Measurements from ENCODE around the gene PSMA7. TPM values are rescaled to one million over a fixed set of nuclear protein-coding genes. Genes with fewer than 3 reads are reported as not detected.

The PSMA7 gene
- total and polyA plus RNA-seq, 2 of the 8 experiments (the other 6 are each of a cell fraction or from before 2014, with no cell fraction given) = 361 to 648 TPM

- Histone ChIP-seq H3K4me1 (replicated peaks in 1 of 4; ENCODE audit: control insufficient read depth in 3 of 4, insufficient read depth in 4 of 4, low read length in 3 of 4) (no peaks in the 10 kb centered on the region), H2BK12ac (ENCODE audit: low read depth, low read length) (no peak overlapping the region), H3K9ac (replicated peaks in 1 of 4; ENCODE audit: extremely low read depth in 1 of 4, low read depth in 3 of 4, low read length in 3 of 4) (no peak overlapping the region), H3K4me3 (ENCODE audit: extremely low read depth in 1 of 4, insufficient read depth in 2 of 4, low read depth in 3 of 4, low read length in 4 of 4) (no peak overlapping the region), H3K79me2 (ENCODE audit: control insufficient read depth in 1 of 2, insufficient read depth in 2 of 2, low read length in 2 of 2) (no peaks in the 10 kb centered on the region), H3K14ac (ENCODE audit: insufficient read length) (no peak overlapping the region), H3K23ac (ENCODE audit: insufficient read length) (no peak overlapping the region), H3K27ac (ENCODE audit: low read depth, low read length) (no peak overlapping the region), H4K91ac (replicated peaks; ENCODE audit: insufficient read length, low read length) (no peak overlapping the region), H3K4ac (replicated peaks; ENCODE audit: insufficient read length, low read depth, low read length) (no peak overlapping the region), H3K4me2 (ENCODE audit: insufficient read depth in 1 of 2, low read depth in 2 of 2, low read length in 2 of 2) (no peak overlapping the region), H3K27me3 (replicated peaks in 1 of 4; ENCODE audit: control insufficient read depth in 3 of 4, extremely low read depth in 1 of 4, insufficient read depth in 3 of 4, low read length in 3 of 4) (no peaks in the 10 kb centered on the region), H2BK120ac (replicated peaks; ENCODE audit: low read depth, low read length) (no peak overlapping the region), H3K23me2 (ENCODE audit: low read depth, low read length) (no peaks in the 10 kb centered on the region), H2AFZ (ENCODE audit: low read length) (no peak overlapping the region), H3K9me3 (ENCODE audit: insufficient read depth in 2 of 2, low read depth in 1 of 2, low read length in 1 of 2) (no peaks in the 10 kb centered on the region), H3K79me1 (ENCODE audit: low read depth, low read length) (no peaks in the 10 kb centered on the region), H4K20me1 (replicated peaks in 1 of 2; ENCODE audit: control insufficient read depth in 1 of 2, insufficient read depth in 2 of 2, low read length in 2 of 2) (peaks cover 4 to 20% of the 10 kb centered on the region in 2 experiments), H3K36me3 (ENCODE audit: control insufficient read depth in 2 of 4, insufficient read depth in 4 of 4, low read length in 3 of 4) (peaks cover 8 to 46% (median 22%) of the 10 kb centered on the region in 4 experiments), H4K5ac (ENCODE audit: insufficient read length, low read depth, low read length) (no peak overlapping the region), H2AK5ac (ENCODE audit: low read depth, low read length) (no peak overlapping the region), H3K18ac (ENCODE audit: extremely low read depth, low read length) (no peak overlapping the region), H4K8ac (ENCODE audit: extremely low read depth, insufficient read depth, low read length) (no peak overlapping the region), H3K56ac (replicated peaks; ENCODE audit: insufficient read length, low read depth, low read length) (no peak overlapping the region), H2BK15ac (ENCODE audit: low read length) (no peak overlapping the region), H2BK5ac (ENCODE audit: low read depth, low read length) (no peak overlapping the region), H2BK20ac (ENCODE audit: low read length) (no peak overlapping the region)
- DNase-seq (ENCODE audit: low read depth in 1 of 2, low spot score in 2 of 2) (no peak), FAIRE-seq (no peak)
- 81% methylated on average over 6 of the region's 6 CpGs; no CpG with 5 or more reads in 1 of the 2 experiments for WGBS, 2 experiments (ENCODE audit: extremely low coverage in 1 of 2, insufficient coverage in 1 of 2, insufficient read length in 1 of 2, insufficient replicate concordance in 2 of 2, low coverage in 1 of 2, low lambda C conversion rate in 2 of 2, missing lambda C conversion rate in 1 of 2)
- ChIA-PET CTCF (ENCODE audit: partially characterized antibody) (interaction anchor here (0.6 to 3.2 kb wide), 4 partner anchors 10 to 37 kb away, joined by 3 to 16 read pairs (median 5); no protein-coding TSS in a partner anchor), POLR2A (ENCODE audit: partially characterized antibody) (interaction anchor here (1.2 to 1.5 kb wide), 2 partner anchors 11 to 44 kb away, joined by 3 read pairs; no protein-coding TSS in a partner anchor)
- TF ChIP-seq SAP30 (IDR thresholded peaks at IDR 0.05; ENCODE audit: insufficient read depth, insufficient replicate concordance, low read length) = no peak
- no peak for TF ChIP-seq SRF (IDR thresholded peaks at IDR 0.05; ENCODE audit: low read depth, low read length)
- TF ChIP-seq KDM1A (IDR thresholded peaks at IDR 0.05; ENCODE audit: borderline replicate concordance, low read length) = no peak
- no peak for TF ChIP-seq JUN (IDR thresholded peaks at IDR 0.05; ENCODE audit: low read depth, low read length)
- TF ChIP-seq CBX5 (IDR thresholded peaks at IDR 0.05; ENCODE audit: low read depth, low read length) = no peak
- no peak for TF ChIP-seq TAF7 (optimal IDR thresholded peaks at IDR 0.05; ENCODE audit: borderline replicate concordance, low read depth, low read length)
- TF ChIP-seq POLR2A (IDR thresholded peaks at IDR 0.05; ENCODE audit: control extremely low read depth in 1 of 2, low read depth in 2 of 2, low read length in 2 of 2) = no peak
- TF ChIP-seq CBX8 (IDR thresholded peaks at IDR 0.05; ENCODE audit: borderline replicate concordance, low read depth, low read length) = no peak
- no peak for TF ChIP-seq SP1 (IDR thresholded peaks at IDR 0.05; ENCODE audit: low read depth, low read length)
- no peak for TF ChIP-seq CHD2 (IDR thresholded peaks at IDR 0.05; ENCODE audit: low read length)
- no peak for TF ChIP-seq KDM5A (IDR thresholded peaks at IDR 0.05; ENCODE audit: low read length)
- TF ChIP-seq MAX (IDR thresholded peaks at IDR 0.05) = no peak
- no peak for TF ChIP-seq NANOG (IDR thresholded peaks at IDR 0.05; ENCODE audit: insufficient read depth, low read depth, low read length, poor library complexity, severe bottlenecking)
- TF ChIP-seq HDAC6 (IDR thresholded peaks at IDR 0.05; ENCODE audit: low read depth, low read length) = no peak
- TF ChIP-seq GABPA (IDR thresholded peaks at IDR 0.05; ENCODE audit: borderline replicate concordance, insufficient read depth, low read length) = no peak
These were observed 24.3 kb upstream of the PSMA7 start for GRCh38 chr20:62167474-62167873.
